ENCODE results near the gene EVC.

EVC gene

GRCh38 chr4:5812506-5813229 is 101.7 kb downstream of the EVC start:
- H3K9ac ChIP-seq (ENCODE audit: low read depth, low read length), result no peak overlapping the region
- H3K27me3 ChIP-seq (ENCODE audit: control insufficient read depth, insufficient read depth, low read length), result no peaks in the 10 kb centered on the region
- H3K4me1 ChIP-seq (ENCODE audit: control insufficient read depth, insufficient read depth, low read length), result no peaks in the 10 kb centered on the region
- H3K36me3 ChIP-seq (ENCODE audit: control insufficient read depth, insufficient read depth, low read length), result peaks cover 9% of the 10 kb centered on the region
- no peaks in the 10 kb centered on the region for H3K9me3 ChIP-seq (ENCODE audit: control insufficient read depth, insufficient read depth, low read length)
- H3K4me3 ChIP-seq (ENCODE audit: low read depth, low read length), result no peak overlapping the region

GRCh38 chr4:5813882-5814255 is 102.9 kb downstream of the EVC start:
- no peaks in the 10 kb centered on the region for H3K9me3 ChIP-seq (ENCODE audit: control insufficient read depth, insufficient read depth, low read length)
- peaks cover 9% of the 10 kb centered on the region for H3K36me3 ChIP-seq (ENCODE audit: control insufficient read depth, insufficient read depth, low read length)
- no peaks in the 10 kb centered on the region for H3K4me1 ChIP-seq (ENCODE audit: control insufficient read depth, insufficient read depth, low read length)
- no peak overlapping the region for H3K4me3 ChIP-seq (ENCODE audit: low read depth, low read length)
- H3K9ac ChIP-seq (ENCODE audit: low read depth, low read length), result no peak overlapping the region
- H3K27me3 ChIP-seq (ENCODE audit: control insufficient read depth, insufficient read depth, low read length), result no peaks in the 10 kb centered on the region

GRCh38 chr4:5814421-5814820 is 103.4 kb downstream of the EVC start:
- Histone ChIP-seq H3K9me3 (ENCODE audit: control insufficient read depth, insufficient read depth, low read length) (no peaks in the 10 kb centered on the region), H3K4me1 (ENCODE audit: control insufficient read depth, insufficient read depth, low read length) (no peaks in the 10 kb centered on the region), H3K27me3 (ENCODE audit: control insufficient read depth, insufficient read depth, low read length) (no peaks in the 10 kb centered on the region), H3K9ac (ENCODE audit: low read depth, low read length) (no peak overlapping the region), H3K4me3 (ENCODE audit: low read depth, low read length) (no peak overlapping the region), H3K36me3 (ENCODE audit: control insufficient read depth, insufficient read depth, low read length) (peaks cover 9% of the 10 kb centered on the region)

- no peaks in the 10 kb centered on the region for H3K9me3 ChIP-seq (ENCODE audit: control insufficient read depth, insufficient read depth, low read length)
- H3K27me3 ChIP-seq (ENCODE audit: control insufficient read depth, insufficient read depth, low read length), result no peaks in the 10 kb centered on the region
- H3K4me1 ChIP-seq (ENCODE audit: control insufficient read depth, insufficient read depth, low read length), result no peaks in the 10 kb centered on the region
- H3K36me3 ChIP-seq (ENCODE audit: control insufficient read depth, insufficient read depth, low read length), result peaks cover 10% of the 10 kb centered on the region
- no peak overlapping the region for H3K4me3 ChIP-seq (ENCODE audit: low read depth, low read length)
- H3K9ac ChIP-seq (ENCODE audit: low read depth, low read length), result no peak overlapping the region
These were observed 104.6 kb downstream of the EVC start for GRCh38 chr4:5815641-5816040.

- Histone ChIP-seq H3K36me3 (ENCODE audit: control insufficient read depth, insufficient read depth, low read length) (peaks cover 14% of the 10 kb centered on the region), H3K27me3 (ENCODE audit: control insufficient read depth, insufficient read depth, low read length) (no peaks in the 10 kb centered on the region), H3K4me3 (ENCODE audit: low read depth, low read length) (no peak overlapping the region), H3K4me1 (ENCODE audit: control insufficient read depth, insufficient read depth, low read length) (no peaks in the 10 kb centered on the region), H3K9me3 (ENCODE audit: control insufficient read depth, insufficient read depth, low read length) (no peaks in the 10 kb centered on the region), H3K9ac (ENCODE audit: low read depth, low read length) (no peak overlapping the region)
These were observed 105.1 kb downstream of the EVC start for GRCh38 chr4:5816101-5816500.

- Histone ChIP-seq H3K9ac (ENCODE audit: low read depth, low read length) (no peak overlapping the region), H3K4me3 (ENCODE audit: low read depth, low read length) (no peak overlapping the region), H3K36me3 (ENCODE audit: control insufficient read depth, insufficient read depth, low read length) (peaks cover 18% of the 10 kb centered on the region), H3K4me1 (ENCODE audit: control insufficient read depth, insufficient read depth, low read length) (no peaks in the 10 kb centered on the region), H3K27me3 (ENCODE audit: control insufficient read depth, insufficient read depth, low read length) (no peaks in the 10 kb centered on the region), H3K9me3 (ENCODE audit: control insufficient read depth, insufficient read depth, low read length) (no peaks in the 10 kb centered on the region)
These were observed 105.9 kb downstream of the EVC start for GRCh38 chr4:5816851-5817375.

- Histone ChIP-seq H3K4me1 (ENCODE audit: control insufficient read depth, insufficient read depth, low read length) (no peaks in the 10 kb centered on the region), H3K9me3 (ENCODE audit: control insufficient read depth, insufficient read depth, low read length) (no peaks in the 10 kb centered on the region), H3K27me3 (ENCODE audit: control insufficient read depth, insufficient read depth, low read length) (no peaks in the 10 kb centered on the region), H3K36me3 (ENCODE audit: control insufficient read depth, insufficient read depth, low read length) (peaks cover 21% of the 10 kb centered on the region), H3K4me3 (ENCODE audit: low read depth, low read length) (no peak overlapping the region), H3K9ac (ENCODE audit: low read depth, low read length) (no peak overlapping the region)
These were observed 110.8 kb downstream of the EVC start for GRCh38 chr4:5821665-5822358.

- H3K27me3 ChIP-seq (ENCODE audit: control insufficient read depth, insufficient read depth, low read length), result no peaks in the 10 kb centered on the region
- no peaks in the 10 kb centered on the region for H3K4me1 ChIP-seq (ENCODE audit: control insufficient read depth, insufficient read depth, low read length)
- peaks cover 22% of the 10 kb centered on the region for H3K36me3 ChIP-seq (ENCODE audit: control insufficient read depth, insufficient read depth, low read length)
- no peak overlapping the region for H3K4me3 ChIP-seq (ENCODE audit: low read depth, low read length)
- no peak overlapping the region for H3K9ac ChIP-seq (ENCODE audit: low read depth, low read length)
- no peaks in the 10 kb centered on the region for H3K9me3 ChIP-seq (ENCODE audit: control insufficient read depth, insufficient read depth, low read length)
These were observed 111.6 kb downstream of the EVC start for GRCh38 chr4:5822619-5823018.

- Histone ChIP-seq H3K27me3 (ENCODE audit: control insufficient read depth, insufficient read depth, low read length) (no peaks in the 10 kb centered on the region), H3K9me3 (ENCODE audit: control insufficient read depth, insufficient read depth, low read length) (no peaks in the 10 kb centered on the region), H3K36me3 (ENCODE audit: control insufficient read depth, insufficient read depth, low read length) (peaks cover 29% of the 10 kb centered on the region), H3K4me1 (ENCODE audit: control insufficient read depth, insufficient read depth, low read length) (no peaks in the 10 kb centered on the region), H3K9ac (ENCODE audit: low read depth, low read length) (no peak overlapping the region), H3K4me3 (ENCODE audit: low read depth, low read length) (no peak overlapping the region)
These were observed 112.7 kb downstream of the EVC start for GRCh38 chr4:5823542-5824211.

- no peaks in the 10 kb centered on the region for H3K27me3 ChIP-seq (ENCODE audit: control insufficient read depth, insufficient read depth, low read length)
- H3K9ac ChIP-seq (ENCODE audit: low read depth, low read length), result no peak overlapping the region
- H3K4me3 ChIP-seq (ENCODE audit: low read depth, low read length), result no peak overlapping the region
- peaks cover 29% of the 10 kb centered on the region for H3K36me3 ChIP-seq (ENCODE audit: control insufficient read depth, insufficient read depth, low read length)
- H3K9me3 ChIP-seq (ENCODE audit: control insufficient read depth, insufficient read depth, low read length), result no peaks in the 10 kb centered on the region
- H3K4me1 ChIP-seq (ENCODE audit: control insufficient read depth, insufficient read depth, low read length), result no peaks in the 10 kb centered on the region
These were observed 113.2 kb downstream of the EVC start for GRCh38 chr4:5824227-5824626.

- Histone ChIP-seq H3K27me3 (ENCODE audit: control insufficient read depth, insufficient read depth, low read length) (no peaks in the 10 kb centered on the region), H3K9ac (ENCODE audit: low read depth, low read length) (no peak overlapping the region), H3K4me1 (ENCODE audit: control insufficient read depth, insufficient read depth, low read length) (no peaks in the 10 kb centered on the region), H3K9me3 (ENCODE audit: control insufficient read depth, insufficient read depth, low read length) (no peaks in the 10 kb centered on the region), H3K36me3 (ENCODE audit: control insufficient read depth, insufficient read depth, low read length) (peaks cover 29% of the 10 kb centered on the region), H3K4me3 (ENCODE audit: low read depth, low read length) (no peak overlapping the region)
These were observed 113.6 kb downstream of the EVC start for GRCh38 chr4:5824635-5825034.
